Bronchial epithelial cell (primary cell): ENCODE measurements around the gene MRM2. TPM values are rescaled to one million over a fixed set of nuclear protein-coding genes. Genes with fewer than 3 reads are reported as not detected.

Experiments
- DNase-seq: peaks from one replicate; pipeline ENCODE4 v3.0.0-alpha.2; 2010; ENCODE audit warnings: low read depth
- FAIRE-seq: peaks from 2 replicates; lab custom pipeline; 2011; peaks lifted over from hg19 to GRCh38; lab: Jason Lieb, UNC
- H3K27me3 ChIP-seq: 2 replicates; pipeline ENCODE4 v1.5.1; 2011; ENCODE audit warnings: low read length; ENCODE audit not compliant: control insufficient read depth, insufficient read depth
- H3K36me3 ChIP-seq: 2 replicates; pipeline ENCODE4 v1.5.1; 2011; ENCODE audit warnings: low read length; ENCODE audit not compliant: control insufficient read depth, insufficient read depth
- H3K4me3 ChIP-seq: 2 replicates; pipeline ENCODE4 v1.5.1; 2011; ENCODE audit warnings: mild to moderate bottlenecking, low read depth, low read length, control low read depth
- total RNA-seq: library from RNA; depleted of rRNA; stranded (reverse); fragments of >200 nt; gene quantifications from 2 replicates; pipeline ENCODE4 v1.2.1, GENCODE V29; 2014
- TF ChIP-seq, protein P1 (sequence below): IDR thresholded peaks from 2 replicates; pipeline ENCODE4 v1.5.1; 2011; ENCODE audit warnings: mild to moderate bottlenecking, moderate library complexity, low read length, control low read depth, inconsistent platforms; ENCODE audit not compliant: insufficient read depth, severe bottlenecking

Gene MRM2
- total RNA-seq, 1 donor from 2014 or later = 21.1 TPM

DNA sequence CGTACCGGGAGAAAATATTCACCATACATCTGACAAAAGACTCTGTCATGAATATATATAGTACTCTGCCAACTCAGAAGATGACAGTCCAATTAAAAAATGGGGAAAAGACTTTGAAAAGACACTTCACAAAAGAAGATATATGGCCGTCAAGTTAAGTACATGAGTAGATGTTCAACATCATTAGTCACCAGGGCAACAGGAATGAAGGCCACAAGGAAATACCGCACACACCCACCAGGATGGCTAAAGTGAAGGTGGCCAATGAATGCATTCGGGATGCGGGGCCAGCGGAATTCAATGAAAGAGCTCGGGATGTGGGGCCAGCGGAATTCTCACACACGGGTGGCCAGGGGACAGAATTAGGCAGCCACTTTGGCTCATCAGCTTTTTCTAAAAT lies 51.5 kb downstream of the MRM2 start:
- peaks cover 2% of the 10 kb centered on the region for H3K36me3 ChIP-seq
- H3K4me3 ChIP-seq = no peak overlapping the region
- H3K27me3 ChIP-seq = no peaks in the 10 kb centered on the region
- TF ChIP-seq, protein P1, sequence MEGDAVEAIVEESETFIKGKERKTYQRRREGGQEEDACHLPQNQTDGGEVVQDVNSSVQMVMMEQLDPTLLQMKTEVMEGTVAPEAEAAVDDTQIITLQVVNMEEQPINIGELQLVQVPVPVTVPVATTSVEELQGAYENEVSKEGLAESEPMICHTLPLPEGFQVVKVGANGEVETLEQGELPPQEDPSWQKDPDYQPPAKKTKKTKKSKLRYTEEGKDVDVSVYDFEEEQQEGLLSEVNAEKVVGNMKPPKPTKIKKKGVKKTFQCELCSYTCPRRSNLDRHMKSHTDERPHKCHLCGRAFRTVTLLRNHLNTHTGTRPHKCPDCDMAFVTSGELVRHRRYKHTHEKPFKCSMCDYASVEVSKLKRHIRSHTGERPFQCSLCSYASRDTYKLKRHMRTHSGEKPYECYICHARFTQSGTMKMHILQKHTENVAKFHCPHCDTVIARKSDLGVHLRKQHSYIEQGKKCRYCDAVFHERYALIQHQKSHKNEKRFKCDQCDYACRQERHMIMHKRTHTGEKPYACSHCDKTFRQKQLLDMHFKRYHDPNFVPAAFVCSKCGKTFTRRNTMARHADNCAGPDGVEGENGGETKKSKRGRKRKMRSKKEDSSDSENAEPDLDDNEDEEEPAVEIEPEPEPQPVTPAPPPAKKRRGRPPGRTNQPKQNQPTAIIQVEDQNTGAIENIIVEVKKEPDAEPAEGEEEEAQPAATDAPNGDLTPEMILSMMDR = no peak
- FAIRE-seq = no peak
- DNase-seq = no peak

- TF ChIP-seq, protein P1 = no peak
- DNase-seq (no peak), FAIRE-seq (no peak)
- no peak overlapping the region for H3K4me3 ChIP-seq
- no peaks in the 10 kb centered on the region for H3K36me3 ChIP-seq
- H3K27me3 ChIP-seq = no peaks in the 10 kb centered on the region
These were observed 55.8 kb downstream of the MRM2 start for GRCh38 chr7:2186166-2186565.

GRCh38 chr7:2185715-2186114 lies 56.3 kb downstream of the MRM2 start:
- Histone ChIP-seq H3K36me3 (no peaks in the 10 kb centered on the region), H3K4me3 (no peak overlapping the region), H3K27me3 (no peaks in the 10 kb centered on the region)
- DNase-seq = no peak
- TF ChIP-seq, protein P1 = no peak
- no peak for FAIRE-seq

Other genes with a start within 250 kb of the MRM2 start
- 57.4 TPM in 2 replicates for gene MAD1L1, start 9.3 kb downstream of the MRM2 start, total RNA-seq
- 7.9 and 16.0 TPM in 2 replicates for gene NUDT1, start within 50 bp of the MRM2 start, total RNA-seq
- 8.7 and 12.9 TPM in 2 replicates for gene SNX8, start 72.2 kb upstream of the MRM2 start, total RNA-seq
- gene EIF3B, start 112.6 kb upstream of the MRM2 start, total RNA-seq = 195 and 262 TPM in 2 replicates
- gene CHST12, start 161.4 kb upstream of the MRM2 start, total RNA-seq = 0.51 and 0.79 TPM in 2 replicates
- gene GRIFIN, start 234.2 kb upstream of the MRM2 start, total RNA-seq = not detected in 2 replicates